Measurements from ENCODE around the gene ZFP64.

Gene ZFP64

GRCh38 chr20:52103913-52104545 is 87.5 kb downstream of the ZFP64 start (continued):
- TF ChIP-seq OSR2 (tag by site-specific recombination; IDR thresholded peaks at IDR 0.05): 0 out of 2 replicates have a peak, but pooled peaks have one; percentile 13
- peak; percentile 46; the same call in 1 of the 2 replicates for TF ChIP-seq ZNF366 (tag by site-specific recombination; conservative IDR thresholded peaks at IDR 0.05)
- peak; percentile 56 for TF ChIP-seq PATZ1 (tag by site-specific recombination; IDR thresholded peaks at IDR 0.05)
- TF ChIP-seq ZNF37A (tag by site-specific recombination; IDR thresholded peaks at IDR 0.05): no peak
- TF ChIP-seq ZBTB20 (tag by site-specific recombination; IDR thresholded peaks at IDR 0.05): peak; percentile 82; the same call in 1 of the 2 replicates

- Histone ChIP-seq H3K36me3 (ENCODE audit: control insufficient read depth in 2 of 2, insufficient read depth in 1 of 2, low read length in 2 of 2) (peaks cover 3 to 4% of the 10 kb centered on the region in 2 experiments; a peak in 2 of 3 replicates), H3K9me3 (ENCODE audit: control insufficient read depth, insufficient read depth, low read depth, low read length) (no peaks in the 10 kb centered on the region), H3K4me3 (ENCODE audit: low read depth, low read length) (peak overlapping the region; percentile 53), H3K4me1 (ENCODE audit: control insufficient read depth, insufficient read depth, low read length) (no peaks in the 10 kb centered on the region), H3K27ac (ENCODE audit: extremely low read depth, low read depth, low read length) (no peak overlapping the region; the same call in 1 of the 2 replicates)
- ChIA-PET POLR2A (no interaction called here), CTCF (interaction anchor here (0.9 to 1.3 kb wide), 2 partner anchors 19 to 26 kb away, joined by 3 to 4 read pairs; no protein-coding TSS in a partner anchor)
- peak; percentile 67 for TF ChIP-seq ZNF600 (tag by site-specific recombination; IDR thresholded peaks at IDR 0.05)
- TF ChIP-seq ZNF138 (tag by site-specific recombination; IDR thresholded peaks at IDR 0.05; ENCODE audit: borderline replicate concordance): no peak
- no peak for TF ChIP-seq ZNF404 (tag by site-specific recombination; IDR thresholded peaks at IDR 0.05)
- 0 out of 2 replicates have a peak, but pooled peaks have one; percentile 22 for TF ChIP-seq ZIC2 (tag by site-specific recombination; IDR thresholded peaks at IDR 0.05)
- no peak for TF ChIP-seq ZNF398 (tag by site-specific recombination; IDR thresholded peaks at IDR 0.05)
- no peak for TF ChIP-seq ZFP3 (tag by site-specific recombination; IDR thresholded peaks at IDR 0.05; ENCODE audit: low read depth)
- TF ChIP-seq ZNF521 (tag by site-specific recombination; IDR thresholded peaks at IDR 0.05): no peak
- TF ChIP-seq ZNF248 (tag by site-specific recombination; IDR thresholded peaks at IDR 0.05): no peak
- TF ChIP-seq YY1 (tag by site-specific recombination; IDR thresholded peaks at IDR 0.05): no peak
- TF ChIP-seq ZNF26 (tag by site-specific recombination; IDR thresholded peaks at IDR 0.05): no peak
- TF ChIP-seq ZNF175 (tag by site-specific recombination; IDR thresholded peaks at IDR 0.05): no peak
- TF ChIP-seq SCRT1 (tag by site-specific recombination; IDR thresholded peaks at IDR 0.05; ENCODE audit: borderline replicate concordance): no peak
- no peak for TF ChIP-seq ZNF623 (tag by site-specific recombination; IDR thresholded peaks at IDR 0.05)
- TF ChIP-seq, protein P1, sequence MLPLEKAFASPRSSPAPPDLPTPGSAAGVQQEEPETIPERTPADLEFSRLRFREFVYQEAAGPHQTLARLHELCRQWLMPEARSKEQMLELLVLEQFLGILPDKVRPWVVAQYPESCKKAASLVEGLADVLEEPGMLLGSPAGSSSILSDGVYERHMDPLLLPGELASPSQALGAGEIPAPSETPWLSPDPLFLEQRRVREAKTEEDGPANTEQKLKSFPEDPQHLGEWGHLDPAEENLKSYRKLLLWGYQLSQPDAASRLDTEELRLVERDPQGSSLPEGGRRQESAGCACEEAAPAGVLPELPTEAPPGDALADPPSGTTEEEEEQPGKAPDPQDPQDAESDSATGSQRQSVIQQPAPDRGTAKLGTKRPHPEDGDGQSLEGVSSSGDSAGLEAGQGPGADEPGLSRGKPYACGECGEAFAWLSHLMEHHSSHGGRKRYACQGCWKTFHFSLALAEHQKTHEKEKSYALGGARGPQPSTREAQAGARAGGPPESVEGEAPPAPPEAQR (tag by site-specific recombination; IDR thresholded peaks at IDR 0.05): no peak
- TF ChIP-seq ZNF585B (tag by site-specific recombination; IDR thresholded peaks at IDR 0.05): no peak
- no peak for TF ChIP-seq ZNF350 (tag by site-specific recombination; IDR thresholded peaks at IDR 0.05)
- TF ChIP-seq, protein P2, sequence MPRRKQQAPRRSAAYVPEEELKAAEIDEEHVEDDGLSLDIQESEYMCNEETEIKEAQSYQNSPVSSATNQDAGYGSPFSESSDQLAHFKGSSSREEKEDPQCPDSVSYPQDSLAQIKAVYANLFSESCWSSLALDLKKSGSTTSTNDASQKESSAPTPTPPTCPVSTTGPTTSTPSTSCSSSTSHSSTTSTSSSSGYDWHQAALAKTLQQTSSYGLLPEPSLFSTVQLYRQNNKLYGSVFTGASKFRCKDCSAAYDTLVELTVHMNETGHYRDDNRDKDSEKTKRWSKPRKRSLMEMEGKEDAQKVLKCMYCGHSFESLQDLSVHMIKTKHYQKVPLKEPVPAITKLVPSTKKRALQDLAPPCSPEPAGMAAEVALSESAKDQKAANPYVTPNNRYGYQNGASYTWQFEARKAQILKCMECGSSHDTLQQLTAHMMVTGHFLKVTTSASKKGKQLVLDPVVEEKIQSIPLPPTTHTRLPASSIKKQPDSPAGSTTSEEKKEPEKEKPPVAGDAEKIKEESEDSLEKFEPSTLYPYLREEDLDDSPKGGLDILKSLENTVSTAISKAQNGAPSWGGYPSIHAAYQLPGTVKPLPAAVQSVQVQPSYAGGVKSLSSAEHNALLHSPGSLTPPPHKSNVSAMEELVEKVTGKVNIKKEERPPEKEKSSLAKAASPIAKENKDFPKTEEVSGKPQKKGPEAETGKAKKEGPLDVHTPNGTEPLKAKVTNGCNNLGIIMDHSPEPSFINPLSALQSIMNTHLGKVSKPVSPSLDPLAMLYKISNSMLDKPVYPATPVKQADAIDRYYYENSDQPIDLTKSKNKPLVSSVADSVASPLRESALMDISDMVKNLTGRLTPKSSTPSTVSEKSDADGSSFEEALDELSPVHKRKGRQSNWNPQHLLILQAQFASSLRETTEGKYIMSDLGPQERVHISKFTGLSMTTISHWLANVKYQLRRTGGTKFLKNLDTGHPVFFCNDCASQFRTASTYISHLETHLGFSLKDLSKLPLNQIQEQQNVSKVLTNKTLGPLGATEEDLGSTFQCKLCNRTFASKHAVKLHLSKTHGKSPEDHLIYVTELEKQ (tag by site-specific recombination; IDR thresholded peaks at IDR 0.05; ENCODE audit: borderline replicate concordance): no peak
- no peak for TF ChIP-seq ZSCAN16 (tag by site-specific recombination; IDR thresholded peaks at IDR 0.05)
- TF ChIP-seq ZNF571 (tag by site-specific recombination; IDR thresholded peaks at IDR 0.05): no peak
- TF ChIP-seq ZNF324 (tag by site-specific recombination; IDR thresholded peaks at IDR 0.05): no peak
- 0 out of 2 replicates have a peak, but pooled peaks have one; percentile 10 for TF ChIP-seq ZBTB8A (tag by site-specific recombination; IDR thresholded peaks at IDR 0.05)
- no peak for TF ChIP-seq ZNF843 (tag by site-specific recombination; IDR thresholded peaks at IDR 0.05)
Measured at GRCh38 chr20:52103335-52103912, 88.2 kb downstream of the ZFP64 start.

Data from HEK293 (cell line).